Rectal smooth muscle tissue (tissue), 1 donor: ENCODE data around the gene FBXO24.

Experiments used
- H3K27ac ChIP-seq: one replicate; pipeline ENCODE4 v1.7.0; 2013; ENCODE audit warnings: low read depth, low read length, inconsistent platforms
- H3K27me3 ChIP-seq: one replicate; pipeline ENCODE4 v1.7.0; 2013; ENCODE audit warnings: low read length; ENCODE audit not compliant: control insufficient read depth, insufficient read depth
- H3K36me3 ChIP-seq: one replicate; pipeline ENCODE4 v1.7.0; 2013; ENCODE audit warnings: low read length; ENCODE audit not compliant: control insufficient read depth, insufficient read depth
- H3K4me1 ChIP-seq: one replicate; pipeline ENCODE4 v1.7.0; 2013; ENCODE audit warnings: low read length; ENCODE audit not compliant: control insufficient read depth, insufficient read depth
- H3K4me3 ChIP-seq: one replicate; pipeline ENCODE4 v1.7.0; 2013; ENCODE audit warnings: low read length
- H3K9ac ChIP-seq: one replicate; pipeline ENCODE4 v1.7.0; 2013; ENCODE audit warnings: low read length

FBXO24 gene

GRCh38 chr7:100591596-100591995 is 5.5 kb downstream of the FBXO24 start:
- H3K9ac ChIP-seq: no peak overlapping the region
- H3K27ac ChIP-seq: no peak overlapping the region
- peaks cover 3% of the 10 kb centered on the region for H3K27me3 ChIP-seq
- no peaks in the 10 kb centered on the region for H3K4me1 ChIP-seq
- no peaks in the 10 kb centered on the region for H3K36me3 ChIP-seq
- no peak overlapping the region for H3K4me3 ChIP-seq

DNA sequence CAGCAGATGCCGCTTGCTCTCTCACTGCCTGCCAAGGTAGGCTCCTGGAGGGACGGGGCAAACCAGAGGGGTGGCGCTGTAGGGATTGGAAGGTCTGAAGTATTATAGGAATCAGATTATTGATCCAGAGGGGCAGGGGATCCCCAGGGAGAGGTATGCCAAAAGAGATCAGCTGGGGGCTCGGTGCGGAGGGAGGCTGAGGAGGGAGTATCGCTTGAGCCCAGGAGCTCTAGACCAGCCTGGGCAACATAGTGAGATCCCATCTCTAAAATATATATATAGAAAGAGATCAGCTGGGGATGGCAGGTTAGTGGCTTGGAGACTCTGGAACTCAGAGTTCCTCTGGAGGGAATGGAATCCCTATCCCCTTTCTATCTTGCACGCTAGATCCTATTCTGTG is 9.1 kb downstream of the FBXO24 start:
- Histone ChIP-seq H3K36me3 (no peaks in the 10 kb centered on the region), H3K27ac (no peak overlapping the region), H3K27me3 (peaks cover 2% of the 10 kb centered on the region), H3K9ac (no peak overlapping the region), H3K4me3 (no peak overlapping the region), H3K4me1 (no peaks in the 10 kb centered on the region)

GRCh38 chr7:100598425-100598824 is 12.3 kb downstream of the FBXO24 start:
- H3K27me3 ChIP-seq: no peaks in the 10 kb centered on the region
- H3K36me3 ChIP-seq: no peaks in the 10 kb centered on the region
- no peak overlapping the region for H3K9ac ChIP-seq
- no peaks in the 10 kb centered on the region for H3K4me1 ChIP-seq
- H3K27ac ChIP-seq: no peak overlapping the region
- no peak overlapping the region for H3K4me3 ChIP-seq

- no peak overlapping the region for H3K27ac ChIP-seq
- no peaks in the 10 kb centered on the region for H3K27me3 ChIP-seq
- H3K4me3 ChIP-seq: no peak overlapping the region
- peaks cover 2% of the 10 kb centered on the region for H3K4me1 ChIP-seq
- H3K9ac ChIP-seq: no peak overlapping the region
- no peaks in the 10 kb centered on the region for H3K36me3 ChIP-seq
Observed at GRCh38 chr7:100599911-100600729, 14.0 kb downstream of the FBXO24 start.

GRCh38 chr7:100600730-100601038 is 14.6 kb downstream of the FBXO24 start:
- H3K36me3 ChIP-seq: no peaks in the 10 kb centered on the region
- H3K4me3 ChIP-seq: no peak overlapping the region
- H3K4me1 ChIP-seq: peaks cover 2% of the 10 kb centered on the region
- H3K27me3 ChIP-seq: no peaks in the 10 kb centered on the region
- H3K27ac ChIP-seq: no peak overlapping the region
- no peak overlapping the region for H3K9ac ChIP-seq

GRCh38 chr7:100602889-100603725 is 17.0 kb downstream of the FBXO24 start:
- peak overlapping the region; percentile 74 for H3K27ac ChIP-seq
- H3K27me3 ChIP-seq: no peaks in the 10 kb centered on the region
- H3K36me3 ChIP-seq: no peaks in the 10 kb centered on the region
- peaks cover 2% of the 10 kb centered on the region for H3K4me1 ChIP-seq
- H3K4me3 ChIP-seq: peak overlapping the region; percentile 59
- no peak overlapping the region for H3K9ac ChIP-seq

GRCh38 chr7:100603726-100604027 is 17.5 kb downstream of the FBXO24 start:
- Histone ChIP-seq H3K4me1 (peaks cover 2% of the 10 kb centered on the region), H3K4me3 (peak overlapping the region; percentile 59), H3K9ac (no peak overlapping the region), H3K27me3 (no peaks in the 10 kb centered on the region), H3K36me3 (no peaks in the 10 kb centered on the region), H3K27ac (peak overlapping the region; percentile 74)

DNA sequence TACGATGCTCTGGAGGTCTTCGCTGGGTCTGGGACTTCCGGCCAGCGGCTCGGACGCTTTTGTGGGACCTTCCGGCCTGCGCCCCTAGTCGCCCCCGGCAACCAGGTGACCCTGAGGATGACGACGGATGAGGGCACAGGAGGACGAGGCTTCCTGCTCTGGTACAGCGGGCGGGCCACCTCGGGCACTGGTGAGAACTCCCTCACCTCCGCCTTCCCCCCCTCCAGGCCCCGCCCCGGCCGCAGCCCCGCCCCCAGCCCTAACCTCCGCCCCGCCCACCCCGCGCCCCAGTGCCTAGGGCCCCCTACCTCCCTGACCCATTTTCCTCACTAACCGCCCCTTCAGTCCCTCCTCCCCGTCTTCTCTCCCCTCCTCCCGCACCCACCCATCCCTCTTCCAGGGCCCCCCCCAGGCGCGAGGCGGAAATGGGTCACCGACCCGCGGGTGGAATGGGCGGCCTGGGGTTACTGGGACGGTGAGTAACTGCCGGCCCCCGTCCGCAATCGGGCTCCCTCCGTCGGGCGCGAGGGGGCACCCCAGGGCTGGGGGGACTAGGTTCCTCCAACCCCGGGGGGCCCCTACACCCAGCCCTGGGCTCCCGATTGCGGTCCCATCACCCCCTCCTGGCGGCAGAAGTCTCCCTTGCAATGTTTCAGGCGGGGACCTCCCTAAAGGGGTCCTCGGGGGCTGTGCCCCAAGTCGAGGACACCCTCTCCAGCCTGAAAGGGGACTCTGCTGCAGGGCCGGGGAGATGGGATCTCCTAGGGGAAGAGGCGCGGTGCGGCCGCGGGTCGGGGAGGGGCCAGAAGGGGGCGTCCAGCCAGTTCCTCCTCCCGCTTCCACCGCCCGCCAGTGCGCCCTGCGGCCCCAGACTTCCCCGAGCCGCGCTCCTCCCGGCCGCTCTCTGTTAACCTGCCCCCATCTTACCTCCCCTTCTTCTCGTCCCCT is 18.2 kb downstream of the FBXO24 start:
- Histone ChIP-seq H3K4me1 (peaks cover 2% of the 10 kb centered on the region), H3K27ac (peak overlapping the region; percentile 74), H3K9ac (no peak overlapping the region), H3K4me3 (peak overlapping the region; percentile 59), H3K27me3 (no peaks in the 10 kb centered on the region), H3K36me3 (no peaks in the 10 kb centered on the region)

GRCh38 chr7:100604976-100605911 is 19.1 kb downstream of the FBXO24 start:
- Histone ChIP-seq H3K27ac (no peak overlapping the region), H3K27me3 (no peaks in the 10 kb centered on the region), H3K9ac (no peak overlapping the region), H3K36me3 (no peaks in the 10 kb centered on the region), H3K4me3 (peak overlapping the region; percentile 59), H3K4me1 (peaks cover 2% of the 10 kb centered on the region)

GRCh38 chr7:100606313-100606712 is 20.2 kb downstream of the FBXO24 start:
- no peak overlapping the region for H3K4me3 ChIP-seq
- H3K9ac ChIP-seq: no peak overlapping the region
- H3K36me3 ChIP-seq: no peaks in the 10 kb centered on the region
- peaks cover 2% of the 10 kb centered on the region for H3K4me1 ChIP-seq
- no peaks in the 10 kb centered on the region for H3K27me3 ChIP-seq
- H3K27ac ChIP-seq: no peak overlapping the region

DNA sequence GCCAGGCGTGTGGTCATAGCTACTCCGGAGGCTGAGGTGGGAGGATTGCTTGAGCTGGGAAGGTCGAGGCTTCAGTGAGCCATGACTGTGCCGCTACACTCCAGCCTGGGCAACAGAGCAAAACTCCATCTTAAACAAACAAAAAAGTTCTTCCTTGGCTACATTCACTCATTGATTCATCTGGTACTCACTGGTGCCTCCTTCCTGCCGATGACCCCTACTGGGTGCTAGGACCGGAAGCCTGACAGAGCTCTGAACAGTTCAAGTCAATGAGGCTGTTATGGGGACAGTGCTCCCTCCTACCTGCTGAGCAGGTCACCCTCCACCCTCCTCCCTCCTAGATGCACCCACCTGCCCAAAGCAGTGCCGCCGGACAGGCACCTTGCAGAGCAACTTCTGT is 21.0 kb downstream of the FBXO24 start:
- peaks cover 2% of the 10 kb centered on the region for H3K4me1 ChIP-seq
- H3K9ac ChIP-seq: no peak overlapping the region
- H3K27ac ChIP-seq: no peak overlapping the region
- no peaks in the 10 kb centered on the region for H3K36me3 ChIP-seq
- no peaks in the 10 kb centered on the region for H3K27me3 ChIP-seq
- no peak overlapping the region for H3K4me3 ChIP-seq
